Measurements from ENCODE around the gene HNRNPUL1. TPM values are rescaled to one million over a fixed set of nuclear protein-coding genes. Genes with fewer than 3 reads are reported as not detected.

HNRNPUL1 gene
- total and polyA plus RNA-seq, 9 of the 15 experiments (the other 6 are each of a cell fraction or from before 2014, with no cell fraction given) = 7.3 to 211 (median 85.0) TPM

GRCh38 chr19:41339936-41340335 is 75.8 kb downstream of the HNRNPUL1 start (continued):
- TF ChIP-seq PHB2 (IDR thresholded peaks at IDR 0.05; ENCODE audit: low read depth) = no peak
- TF ChIP-seq CBX3 (IDR thresholded peaks at IDR 0.05; ENCODE audit: borderline replicate concordance in 1 of 2, low read length in 2 of 2) = no peak
- no peak for TF ChIP-seq ARID3B (CRISPR knock-in tag; IDR thresholded peaks at IDR 0.05; ENCODE audit: borderline replicate concordance)
- TF ChIP-seq ZMIZ1 (IDR thresholded peaks at IDR 0.05; ENCODE audit: low read depth in 2 of 2, low read length in 2 of 2) = no peak

Measured in K562 (cell line).